ENCODE measurements around the gene PCBP3. TPM values are rescaled to one million over a fixed set of nuclear protein-coding genes. Genes with fewer than 3 reads are reported as not detected.

The PCBP3 gene
- total RNA-seq, 1 donor from 2014 or later: 2.5 TPM

GRCh38 chr21:45937721-45938452 is 294.4 kb downstream of the PCBP3 start:
- Mint-ChIP-seq H3K4me1 (ENCODE audit: unreplicated experiment) (no peaks in the 10 kb centered on the region), H3K36me3 (ENCODE audit: low read depth, unreplicated experiment) (peaks cover 19% of the 10 kb centered on the region), H3K9me3 (ENCODE audit: unreplicated experiment) (peaks cover 11% of the 10 kb centered on the region), H3K27ac (ENCODE audit: unreplicated experiment) (no peak overlapping the region), H3K4me3 (ENCODE audit: unreplicated experiment) (no peak overlapping the region), H3K27me3 (ENCODE audit: unreplicated experiment) (peaks cover 10% of the 10 kb centered on the region)
- DNase-seq (ENCODE audit: low spot score): no peak
- no peak for TF ChIP-seq CTCF (IDR thresholded peaks at IDR 0.05; ENCODE audit: unreplicated experiment)

DNA sequence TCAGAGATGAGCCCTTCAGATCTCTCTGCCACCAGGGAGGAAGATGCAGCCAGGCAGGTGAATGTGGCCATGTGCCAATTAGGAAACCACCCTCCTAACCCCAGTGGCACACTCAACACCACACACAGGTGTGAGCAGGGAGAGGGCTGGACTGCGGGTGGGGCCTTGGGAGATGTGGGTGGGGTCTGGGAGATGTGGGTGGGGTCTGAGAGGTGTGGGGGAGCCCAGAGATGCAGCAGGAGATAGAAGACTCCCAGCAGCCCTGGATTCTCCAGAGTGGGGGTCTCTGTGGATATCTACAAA is 294.9 kb downstream of the PCBP3 start:
- peaks cover 11% of the 10 kb centered on the region for H3K9me3 Mint-ChIP-seq (ENCODE audit: unreplicated experiment)
- H3K27me3 Mint-ChIP-seq (ENCODE audit: unreplicated experiment): peaks cover 8% of the 10 kb centered on the region
- no peak overlapping the region for H3K27ac Mint-ChIP-seq (ENCODE audit: unreplicated experiment)
- DNase-seq (ENCODE audit: low spot score): no peak
- H3K36me3 Mint-ChIP-seq (ENCODE audit: low read depth, unreplicated experiment): peaks cover 14% of the 10 kb centered on the region
- no peaks in the 10 kb centered on the region for H3K4me1 Mint-ChIP-seq (ENCODE audit: unreplicated experiment)
- TF ChIP-seq CTCF (IDR thresholded peaks at IDR 0.05; ENCODE audit: unreplicated experiment): no peak
- no peak overlapping the region for H3K4me3 Mint-ChIP-seq (ENCODE audit: unreplicated experiment)

- Mint-ChIP-seq H3K4me3 (ENCODE audit: unreplicated experiment) (no peak overlapping the region), H3K27me3 (ENCODE audit: unreplicated experiment) (peaks cover 8% of the 10 kb centered on the region), H3K9me3 (ENCODE audit: unreplicated experiment) (peaks cover 11% of the 10 kb centered on the region), H3K27ac (ENCODE audit: unreplicated experiment) (no peak overlapping the region), H3K4me1 (ENCODE audit: unreplicated experiment) (no peaks in the 10 kb centered on the region), H3K36me3 (ENCODE audit: low read depth, unreplicated experiment) (peaks cover 11% of the 10 kb centered on the region)
- no peak for DNase-seq (ENCODE audit: low spot score)
- TF ChIP-seq CTCF (IDR thresholded peaks at IDR 0.05; ENCODE audit: unreplicated experiment): no peak
These were observed 295.4 kb downstream of the PCBP3 start for GRCh38 chr21:45938811-45939520.

DNA sequence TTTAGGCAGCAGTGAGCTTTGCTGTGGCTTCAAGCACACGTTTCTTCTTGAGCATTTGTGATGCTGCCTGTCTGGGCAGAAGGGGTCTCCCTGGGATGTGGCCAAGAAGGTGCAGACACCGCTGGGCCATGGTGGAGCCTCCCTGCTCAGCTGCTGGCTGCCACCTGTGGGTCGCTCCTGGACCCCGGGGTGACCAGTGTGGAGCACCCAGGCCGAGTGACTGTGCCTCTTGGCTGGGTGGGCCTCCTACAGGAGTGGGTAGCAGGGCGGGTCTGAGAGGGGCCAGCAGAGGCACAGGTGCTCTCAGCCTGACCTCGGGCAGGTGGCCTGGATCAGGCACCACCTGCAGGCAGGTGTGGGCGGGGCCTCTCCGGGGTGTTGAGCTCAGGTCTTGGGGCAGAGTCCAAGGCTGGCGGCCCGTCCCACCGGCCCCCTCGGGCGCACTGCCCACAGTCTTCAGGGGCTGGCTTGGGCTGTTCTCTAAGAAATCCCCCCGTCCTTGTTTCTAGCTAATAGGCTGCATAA is 296.1 kb downstream of the PCBP3 start:
- DNase-seq (ENCODE audit: low spot score): no peak
- Mint-ChIP-seq H3K4me3 (ENCODE audit: unreplicated experiment) (no peak overlapping the region), H3K36me3 (ENCODE audit: low read depth, unreplicated experiment) (peaks cover 10% of the 10 kb centered on the region), H3K27ac (ENCODE audit: unreplicated experiment) (no peak overlapping the region), H3K4me1 (ENCODE audit: unreplicated experiment) (no peaks in the 10 kb centered on the region), H3K9me3 (ENCODE audit: unreplicated experiment) (peaks cover 11% of the 10 kb centered on the region), H3K27me3 (ENCODE audit: unreplicated experiment) (peaks cover 8% of the 10 kb centered on the region)
- no peak for TF ChIP-seq CTCF (IDR thresholded peaks at IDR 0.05; ENCODE audit: unreplicated experiment)

DNA sequence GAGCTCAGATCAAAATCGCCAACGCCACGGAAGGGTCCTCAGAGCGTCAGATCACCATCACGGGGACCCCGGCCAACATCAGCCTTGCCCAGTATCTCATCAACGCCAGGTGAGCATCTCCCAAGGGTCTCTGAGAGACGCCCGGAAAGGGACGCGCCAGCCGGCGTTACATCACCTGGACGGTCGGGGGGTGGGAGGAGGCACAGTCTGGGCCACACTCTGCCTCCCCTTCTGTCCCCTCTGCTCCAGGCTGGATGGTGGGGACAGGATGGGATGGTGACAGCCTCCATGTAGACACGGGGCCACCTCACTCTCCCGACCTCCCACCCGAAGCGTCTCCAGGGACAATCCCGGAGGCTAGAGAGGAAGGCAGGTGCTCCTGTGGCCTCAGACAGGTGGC is 296.6 kb downstream of the PCBP3 start:
- Mint-ChIP-seq H3K27ac (ENCODE audit: unreplicated experiment) (no peak overlapping the region), H3K36me3 (ENCODE audit: low read depth, unreplicated experiment) (peaks cover 8% of the 10 kb centered on the region), H3K4me3 (ENCODE audit: unreplicated experiment) (no peak overlapping the region), H3K4me1 (ENCODE audit: unreplicated experiment) (no peaks in the 10 kb centered on the region), H3K27me3 (ENCODE audit: unreplicated experiment) (peaks cover 8% of the 10 kb centered on the region), H3K9me3 (ENCODE audit: unreplicated experiment) (peaks cover 11% of the 10 kb centered on the region)
- DNase-seq (ENCODE audit: low spot score): no peak
- no peak for TF ChIP-seq CTCF (IDR thresholded peaks at IDR 0.05; ENCODE audit: unreplicated experiment)
